AG08395 (cell line): Measurements from ENCODE around the gene TRMT2A.
A peak's percentile ranks its signal among the peaks of the same experiment; 100 is the strongest.

Experiments
- DNase-seq: peaks from one replicate; pipeline ENCODE4 v3.0.0; 2012; ENCODE audit warnings: mixed read lengths, low spot score

TRMT2A gene

DNA sequence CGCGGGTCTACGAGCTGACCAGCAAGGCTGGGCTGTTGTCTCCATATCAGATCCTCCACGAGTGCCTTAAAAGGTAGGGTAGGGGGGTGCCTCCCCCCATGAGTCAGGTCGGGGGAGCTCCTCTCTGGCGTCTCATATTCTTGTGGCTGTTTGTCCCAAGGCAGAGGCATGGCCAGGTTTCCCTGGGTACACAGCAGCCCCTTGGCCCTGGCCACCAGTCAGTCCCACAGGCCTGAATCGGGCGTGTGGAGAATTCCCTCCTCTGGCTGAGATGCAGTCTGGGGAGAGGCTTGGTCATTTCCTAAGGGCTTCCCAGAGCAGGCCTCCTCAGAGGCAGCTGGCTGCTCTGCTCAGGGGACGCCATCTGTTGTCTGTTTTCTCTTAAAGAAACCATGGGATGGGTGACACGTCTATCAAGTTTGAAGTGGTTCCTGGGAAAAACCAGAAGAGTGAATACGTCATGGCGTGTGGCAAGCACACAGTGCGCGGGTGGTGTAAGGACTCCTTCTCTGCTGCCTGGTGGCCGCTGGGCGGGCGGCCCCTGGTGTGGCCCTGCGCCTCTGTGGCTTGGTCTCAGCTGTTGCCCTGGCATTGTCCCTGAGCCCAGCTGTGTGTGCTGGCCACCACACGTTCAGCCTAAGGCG is 10.7 kb downstream of the TRMT2A start:
- no peak for DNase-seq

GRCh38 chr22:20105456-20106204 is 11.4 kb downstream of the TRMT2A start:
- DNase-seq, result no peak

DNA sequence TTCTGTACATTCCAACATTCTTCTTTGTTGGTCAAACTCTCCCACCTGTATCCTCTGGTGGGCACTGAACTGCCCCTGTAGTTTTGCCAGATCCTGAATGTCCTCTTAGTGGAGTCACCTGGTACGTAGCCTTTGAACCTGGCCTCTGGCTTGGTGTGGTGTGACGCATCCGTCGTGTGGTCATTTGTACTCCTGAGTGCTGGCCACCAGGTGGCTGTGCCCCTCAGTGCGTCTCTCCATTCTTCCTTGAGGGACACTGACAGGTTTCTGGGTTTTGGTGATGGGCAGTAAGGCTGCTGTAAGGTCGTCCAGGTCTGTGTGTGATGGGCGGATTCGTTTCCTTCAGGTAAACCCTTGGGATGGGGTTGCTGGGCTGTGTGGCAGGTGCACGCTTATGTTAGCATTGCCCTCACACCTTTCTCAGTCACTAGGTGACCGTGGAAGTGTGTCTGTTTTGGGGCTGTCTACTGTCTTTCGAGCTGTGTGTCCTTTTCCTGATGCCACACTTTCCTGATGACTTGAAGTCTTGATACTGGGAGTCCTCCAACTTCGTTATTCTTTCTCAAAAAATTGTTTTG is 14.7 kb downstream of the TRMT2A start:
- no peak for DNase-seq

- no peak for DNase-seq
Measured at GRCh38 chr22:20101638-20102037, 15.4 kb downstream of the TRMT2A start.

DNA sequence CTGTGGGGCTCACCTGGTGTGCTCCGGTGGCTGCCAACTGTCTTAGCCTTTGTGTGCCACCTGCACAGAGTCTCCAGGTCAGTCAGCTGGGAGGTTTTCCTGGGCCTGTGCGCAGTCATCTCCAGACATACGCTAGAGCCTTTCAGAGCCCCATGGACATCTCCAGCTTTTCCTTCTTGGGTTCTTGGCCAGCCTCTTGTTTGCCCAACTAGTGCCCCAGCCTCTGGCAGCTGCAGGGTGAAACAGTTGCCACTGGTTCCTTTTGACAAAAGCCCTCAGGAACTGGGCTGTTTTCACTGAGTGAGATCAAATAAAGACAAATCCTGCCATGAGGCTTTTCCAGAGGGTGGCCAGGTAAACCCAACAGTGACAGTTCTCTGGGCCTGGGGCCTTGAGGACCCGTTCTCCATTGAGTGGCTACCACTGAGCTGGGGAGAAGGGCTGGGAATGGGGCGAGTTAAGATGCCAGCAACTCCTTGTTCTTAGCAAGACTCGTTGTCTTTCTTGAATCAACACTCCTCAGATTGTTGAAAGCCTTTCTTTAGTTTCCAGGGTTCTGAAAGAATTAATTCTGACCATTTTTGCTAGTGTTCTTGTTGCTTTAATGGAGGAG is 17.8 kb downstream of the TRMT2A start:
- no peak for DNase-seq

- no peak for DNase-seq
Measured at GRCh38 chr22:20096574-20097420, 20.2 kb downstream of the TRMT2A start.

GRCh38 chr22:20095521-20095920 is 21.5 kb downstream of the TRMT2A start:
- DNase-seq, result no peak

GRCh38 chr22:20094197-20094807 is 22.7 kb downstream of the TRMT2A start:
- DNase-seq, result no peak

GRCh38 chr22:20093418-20094196 is 23.4 kb downstream of the TRMT2A start:
- DNase-seq, result no peak

- DNase-seq, result no peak
Measured at GRCh38 chr22:20092477-20092854, 24.6 kb downstream of the TRMT2A start.

GRCh38 chr22:20091690-20092476 is 25.1 kb downstream of the TRMT2A start:
- DNase-seq, result no peak

- no peak for DNase-seq
Measured at GRCh38 chr22:20090730-20091240, 26.2 kb downstream of the TRMT2A start.

DNA sequence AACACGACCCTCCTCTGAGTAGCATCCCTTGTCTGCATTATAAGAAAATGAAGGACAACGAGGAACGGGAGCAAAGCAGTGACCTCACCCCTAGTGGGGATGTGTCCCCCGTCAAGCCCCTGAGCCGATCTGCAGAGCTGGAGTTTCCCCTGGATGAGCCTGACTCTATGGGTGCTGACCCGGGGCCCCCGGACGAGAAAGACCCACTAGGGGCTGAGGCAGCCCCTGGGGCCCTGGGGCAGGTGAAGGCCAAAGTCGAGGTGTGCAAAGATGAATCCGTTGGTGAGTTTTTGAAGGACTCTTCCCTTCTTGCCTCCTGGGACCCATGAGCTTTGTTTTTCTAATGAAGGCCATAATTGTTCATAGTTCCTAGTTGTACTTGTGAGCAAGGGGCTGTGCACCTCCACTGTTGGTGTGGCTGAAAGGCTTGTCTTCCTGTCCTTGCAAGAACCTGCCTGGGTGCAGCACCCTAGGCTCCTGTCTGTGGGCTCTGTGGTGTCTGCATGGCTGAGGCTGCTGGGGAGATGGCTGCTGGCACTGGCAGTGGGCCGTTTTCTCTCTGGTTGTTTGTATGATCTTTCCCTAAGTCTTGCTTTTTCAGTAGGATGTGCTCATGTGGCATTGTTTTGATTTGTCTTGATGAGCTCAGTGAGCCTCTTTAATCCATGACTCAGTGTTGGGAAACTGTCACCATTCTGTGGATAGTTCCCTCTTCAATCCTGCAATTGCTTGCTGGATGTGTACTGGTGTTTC is 26.9 kb downstream of the TRMT2A start:
- DNase-seq, result peak; percentile 77

DNA sequence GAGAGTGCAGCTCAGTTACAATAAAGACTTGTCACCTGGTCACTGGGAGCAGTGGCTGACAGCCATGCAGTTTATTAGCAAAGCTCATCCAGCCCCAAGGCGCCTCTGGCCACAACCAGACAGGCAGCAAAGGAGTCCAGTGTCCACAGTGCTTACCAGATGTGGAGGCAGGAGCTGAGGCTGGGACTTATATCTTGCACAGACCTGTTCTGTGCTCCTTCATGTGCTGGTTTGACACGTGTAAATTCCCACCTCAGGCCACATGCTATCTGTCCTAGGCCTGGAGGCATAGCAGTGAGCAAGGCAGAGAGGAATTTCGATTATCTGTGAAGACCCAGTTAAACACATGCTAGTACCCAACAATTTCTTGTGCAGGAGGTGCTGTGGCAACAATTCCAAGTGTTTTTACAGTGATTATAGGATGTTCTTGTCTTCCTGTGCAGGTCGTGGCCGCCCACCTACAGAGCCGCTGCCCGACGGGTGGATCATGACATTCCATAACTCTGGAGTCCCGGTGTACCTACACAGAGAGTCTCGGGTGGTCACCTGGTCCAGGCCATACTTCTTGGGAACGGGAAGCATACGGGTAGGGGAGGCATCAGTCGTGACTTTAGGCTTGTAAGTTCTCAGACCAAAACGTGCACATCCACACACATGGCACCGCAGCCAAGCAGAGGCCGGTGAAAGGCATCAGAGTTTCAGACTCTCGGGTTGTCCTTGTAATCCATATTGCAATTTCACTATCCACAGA is 27.6 kb downstream of the TRMT2A start:
- DNase-seq, result no peak

GRCh38 chr22:20088263-20088648 is 28.8 kb downstream of the TRMT2A start:
- no peak for DNase-seq

DNA sequence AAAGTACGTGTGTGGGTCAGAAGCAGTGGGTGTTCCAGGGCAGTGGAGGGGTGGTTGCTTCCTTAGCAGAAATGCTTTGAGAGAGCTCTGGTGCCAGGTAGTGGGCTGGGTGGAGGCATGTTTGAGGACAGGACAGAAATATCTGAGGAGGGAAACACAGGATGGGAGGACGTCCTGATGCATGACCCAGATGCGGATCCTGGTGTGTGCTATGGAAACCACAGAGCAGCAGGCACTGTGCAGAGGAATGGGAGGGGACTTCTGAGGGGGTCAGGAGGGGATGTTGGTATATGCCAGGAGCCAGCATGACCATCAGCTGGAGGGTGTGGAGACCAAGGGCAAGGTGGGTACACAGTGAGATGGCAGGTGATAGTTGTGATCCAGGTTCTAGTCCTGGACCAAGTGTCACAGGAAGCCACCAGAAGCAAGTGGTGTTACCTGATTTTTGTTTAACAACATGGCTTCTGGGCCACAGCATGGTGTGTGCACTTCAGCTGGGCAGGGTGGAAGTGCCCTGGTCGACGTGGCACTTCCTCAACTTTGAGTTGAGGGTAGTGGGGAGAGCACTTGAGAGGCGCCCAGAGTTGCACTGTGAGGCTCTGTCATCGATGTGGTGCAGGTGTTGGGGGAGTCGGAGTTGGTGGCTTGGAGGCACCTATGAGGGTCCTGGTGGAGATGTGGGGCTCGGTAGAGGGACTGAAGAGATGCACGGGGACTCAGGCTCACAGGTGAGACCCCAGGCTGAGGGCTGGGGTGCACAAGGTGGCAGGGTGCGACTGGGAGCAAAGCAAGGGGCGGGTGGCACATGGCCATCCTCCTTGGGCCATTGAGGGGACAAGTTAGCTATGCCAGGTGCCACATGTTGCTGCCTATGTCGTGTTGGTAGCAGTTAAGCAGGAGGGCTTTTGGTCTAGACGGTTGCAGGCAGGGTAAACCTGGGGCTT is 29.4 kb downstream of the TRMT2A start:
- DNase-seq, result no peak

- no peak for DNase-seq
Measured at GRCh38 chr22:20086763-20087162, 30.3 kb downstream of the TRMT2A start.
